Liver (tissue), 9 donors: ENCODE results near the gene GALNT9. TPM values are rescaled to one million over a fixed set of nuclear protein-coding genes. Genes with fewer than 3 reads are reported as not detected.

ENCODE experiments used
- DNase-seq: peaks from one replicate; pipeline ENCODE4 v3.0.0-alpha.2; 2017; ENCODE audit warnings: low spot score
- H3K27ac ChIP-seq, 2 donors: one replicate each; pipeline ENCODE4 v1.7.0; 2013; ENCODE audit warnings: inconsistent platforms in 2 of 2, low read length in 2 of 2, control low read depth in 1 of 2, low read depth in 1 of 2, mild to moderate bottlenecking in 1 of 2
- H3K27me3 ChIP-seq, 4 donors: one replicate each; pipeline versions ENCODE4 v1.6.1 to v1.7.0; 2013; ENCODE audit warnings: low read length in 3 of 4, inconsistent platforms in 1 of 4, mild to moderate bottlenecking in 1 of 4, moderate library complexity in 1 of 4; ENCODE audit not compliant: control insufficient read depth in 4 of 4, insufficient read depth in 4 of 4
- H3K36me3 ChIP-seq, 4 donors: one replicate each; pipeline versions ENCODE4 v1.6.1 to v1.7.0; 2013; ENCODE audit warnings: low read length in 3 of 4, mild to moderate bottlenecking in 3 of 4, low read depth in 1 of 4, moderate library complexity in 1 of 4; ENCODE audit not compliant: control insufficient read depth in 4 of 4, insufficient read depth in 3 of 4
- H3K4me1 ChIP-seq, 4 donors: one replicate each; pipeline versions ENCODE4 v1.6.1 to v1.7.0; 2013; ENCODE audit warnings: low read length in 3 of 4, mild to moderate bottlenecking in 3 of 4, moderate library complexity in 1 of 4; ENCODE audit not compliant: control insufficient read depth in 4 of 4, insufficient read depth in 4 of 4
- H3K4me3 ChIP-seq, 3 donors: one replicate each; pipeline versions ENCODE4 v1.6.1 to v1.7.0; 2013; ENCODE audit warnings: low read length in 3 of 3, control low read depth in 1 of 3, low read depth in 1 of 3, mild to moderate bottlenecking in 1 of 3
- H3K9ac ChIP-seq, 2 donors: one replicate each; pipeline ENCODE4 v1.7.0; 2013; ENCODE audit warnings: low read length in 2 of 2, mild to moderate bottlenecking in 2 of 2, moderate library complexity in 2 of 2, control low read depth in 1 of 2, low read depth in 1 of 2
- H3K9me3 ChIP-seq, 4 donors: one replicate each; pipeline versions ENCODE4 v1.6.1 to v1.7.0; 2013; ENCODE audit warnings: low read length in 3 of 4; ENCODE audit not compliant: control insufficient read depth in 4 of 4
- ATF3 ChIP-seq: IDR thresholded peaks from 2 replicates; pipeline ENCODE4 v1.6.1; 2016; ENCODE audit warnings: antibody characterized with exemption
- CTCF ChIP-seq: fragments of 150-350 bp; IDR thresholded peaks from 2 replicates; pipeline ENCODE4 v1.5.1; 2017; ENCODE audit warnings: improper control_type of control experiment, low read depth, low read length; ENCODE audit not compliant: missing input control
- EGR1 ChIP-seq, 2 donors: IDR thresholded peaks; 2 replicates each; pipeline ENCODE4 v1.6.1; 2016 to 2018; ENCODE audit warnings: antibody characterized with exemption in 2 of 2, low read depth in 2 of 2
- FOXA1 ChIP-seq: IDR thresholded peaks from 2 replicates; pipeline ENCODE4 v1.6.1; 2016; ENCODE audit warnings: antibody characterized with exemption
- FOXA2 ChIP-seq: IDR thresholded peaks from 2 replicates; pipeline ENCODE4 v1.6.1; 2016; ENCODE audit warnings: antibody characterized with exemption
- GABPA ChIP-seq, 2 donors: IDR thresholded peaks in 1 of 2; conservative IDR thresholded peaks in 1 of 2; 2 replicates each; pipeline ENCODE4 v1.6.1; 2016; ENCODE audit warnings: antibody characterized with exemption in 2 of 2, mild to moderate bottlenecking in 1 of 2, moderate library complexity in 1 of 2
- HNF4A ChIP-seq, 2 donors: conservative IDR thresholded peaks; 2 replicates each; pipeline ENCODE4 v1.6.1; 2016; ENCODE audit warnings: antibody characterized with exemption in 2 of 2, mild to moderate bottlenecking in 2 of 2
- HNF4G ChIP-seq: IDR thresholded peaks from 2 replicates; pipeline ENCODE4 v1.6.1; 2016; ENCODE audit warnings: antibody characterized with exemption
- JUND ChIP-seq, 2 donors: IDR thresholded peaks; 2 replicates each; pipeline ENCODE4 v1.6.1; 2016; ENCODE audit warnings: antibody characterized with exemption in 2 of 2
- MAX ChIP-seq: IDR thresholded peaks from 2 replicates; pipeline ENCODE4 v1.6.1; 2016; ENCODE audit warnings: antibody characterized with exemption
- NR2F2 ChIP-seq: IDR thresholded peaks from 2 replicates; pipeline ENCODE4 v1.6.1; 2016; ENCODE audit warnings: antibody characterized with exemption
- RAD21 ChIP-seq, 2 donors: IDR thresholded peaks; 2 replicates each; pipeline ENCODE4 v1.6.1; 2016; ENCODE audit warnings: antibody characterized with exemption in 2 of 2, mild to moderate bottlenecking in 2 of 2
- REST ChIP-seq: IDR thresholded peaks from 2 replicates; pipeline ENCODE4 v1.6.1; 2016; ENCODE audit warnings: antibody characterized with exemption, mild to moderate bottlenecking
- RXRA ChIP-seq, 2 donors: IDR thresholded peaks; 2 replicates each; pipeline ENCODE4 v1.6.1; 2017 to 2018; ENCODE audit warnings: antibody characterized with exemption in 2 of 2, mild to moderate bottlenecking in 1 of 2
- SP1 ChIP-seq: IDR thresholded peaks from 2 replicates; pipeline ENCODE4 v1.6.1; 2018; ENCODE audit warnings: antibody characterized with exemption, mild to moderate bottlenecking
- TAF1 ChIP-seq: conservative IDR thresholded peaks from 2 replicates; pipeline ENCODE4 v1.6.1; 2016; ENCODE audit warnings: antibody characterized with exemption, mild to moderate bottlenecking
- YY1 ChIP-seq: IDR thresholded peaks from 2 replicates; pipeline ENCODE4 v1.6.1; 2016; ENCODE audit warnings: antibody characterized with exemption, mild to moderate bottlenecking
- ZBTB33 ChIP-seq: IDR thresholded peaks from 2 replicates; pipeline ENCODE4 v1.6.1; 2016; ENCODE audit warnings: antibody characterized with exemption
- WGBS: extraction: QIAGEN DNeasy Blood & Tissue Kit; methylation state at CpG from one replicate; pipeline ENCODE4 v1.1.7; 2013; 5-methylcytosine and 5-hydroxymethylcytosine counted together
- polyA plus RNA-seq, 2 donors: library from polyadenylated mRNA; stranded (reverse) in 1 of 2; unstranded in 1 of 2; fragments of 200-250 nt in 1 of 2; fragments of >200 nt in 1 of 2; fragmentation: Nextera tagmentation in 1 of 2; extraction: Ambion mirVana in 1 of 2; gene quantifications; one replicate each; pipeline versions ENCODE4 v1.2.1 to v1.2.3, GENCODE V29; 2013 to 2015
- total RNA-seq, 2 donors: library from RNA; depleted of rRNA; stranded (reverse); fragments of >200 nt; gene quantifications; one replicate each; pipeline ENCODE4 v1.2.3, GENCODE V29; 2014
- donor health status: healthy.
- donor health status: healthy.
- donor health status: healthy.
- donor health status: healthy.
- donor health status: healthy.

Gene GALNT9
- total and polyA plus RNA-seq, 4 donors: 0.05 to 0.25 (median 0.09) TPM; not detected in 1

GRCh38 chr12:132168311-132169031, 160.9 kb downstream of the GALNT9 start:
- no peak for TF ChIP-seq RAD21 (IDR thresholded peaks at IDR 0.05)
- TF ChIP-seq HNF4G: no peak
- TF ChIP-seq EGR1 (IDR thresholded peaks at IDR 0.05; ENCODE audit: low read depth in 2 of 2): no peak
- TF ChIP-seq FOXA1: no peak
- no peak for TF ChIP-seq SP1
- TF ChIP-seq JUND (IDR thresholded peaks at IDR 0.05): no peak
- no peak for TF ChIP-seq CTCF
- TF ChIP-seq MAX: no peak
- TF ChIP-seq REST: no peak
- TF ChIP-seq ZBTB33: no peak
- no peak for TF ChIP-seq ATF3
- TF ChIP-seq TAF1: no peak
- no peak for TF ChIP-seq GABPA (IDR thresholded peaks at IDR 0.05 in 1 of 2, conservative IDR thresholded peaks at IDR 0.05 in 1 of 2)
- no peak for TF ChIP-seq NR2F2
- no peak for TF ChIP-seq FOXA2
- TF ChIP-seq HNF4A (conservative IDR thresholded peaks at IDR 0.05): no peak
- no peak for TF ChIP-seq RXRA (IDR thresholded peaks at IDR 0.05)
- no peak for TF ChIP-seq YY1
- DNase-seq: no peak
- Histone ChIP-seq H3K9me3 (no peaks in the 10 kb centered on the region), H3K9ac (no peak overlapping the region), H3K27me3 (peaks cover 0 to 6% (median 0%) of the 10 kb centered on the region in 4 donors), H3K4me1 (no peaks in the 10 kb centered on the region), H3K4me3 (no peak overlapping the region), H3K27ac (no peak overlapping the region), H3K36me3 (no peaks in the 10 kb centered on the region)
- 88% methylated on average over 31 of the region's 31 CpGs for WGBS
